Measurements from ENCODE around the gene RNF10.

RNF10 gene

GRCh38 chr12:120618954-120619615 is 84.9 kb downstream of the RNF10 start:
- DNase-seq: no peak

- DNase-seq: no peak
These were observed 86.5 kb downstream of the RNF10 start for GRCh38 chr12:120620624-120621023.

GRCh38 chr12:120625557-120626419 is 91.6 kb downstream of the RNF10 start:
- DNase-seq: no peak
